Testis (tissue), 3 donors: Measurements from ENCODE around the gene BTBD2. TPM values are rescaled to one million over a fixed set of nuclear protein-coding genes. Genes with fewer than 3 reads are reported as not detected.

ENCODE experiments used
- DNase-seq: peaks from one replicate; pipeline ENCODE4 v3.0.0-alpha.2; 2019
- H3K27ac ChIP-seq, 2 donors: fragments of 200-600 bp; sonication (generic); one replicate each; pipeline ENCODE4 v1.5.1; 2019
- H3K27me3 ChIP-seq: fragments of 200-600 bp; sonication (generic); one replicate; pipeline ENCODE4 v1.5.1; 2019
- H3K36me3 ChIP-seq: fragments of 200-600 bp; sonication (generic); one replicate; pipeline ENCODE4 v1.5.1; 2017; ENCODE audit warnings: low read depth; ENCODE audit errors: missing control alignments
- H3K4me1 ChIP-seq: fragments of 200-600 bp; sonication (generic); one replicate; pipeline ENCODE4 v1.5.1; 2019
- H3K4me3 ChIP-seq, 2 donors: fragments of 200-600 bp; sonication (generic); one replicate each; pipeline ENCODE4 v1.5.1; 2017 to 2019
- H3K9me3 ChIP-seq: fragments of 200-600 bp; sonication (generic); one replicate; pipeline ENCODE4 v1.5.1; 2017
- CTCF ChIP-seq, 3 experiments: fragments of 450-650 bp in 2 of 3; fragments of 200-600 bp in 1 of 3; sonication (generic) in 1 of 3; IDR thresholded peaks; one replicate each; pipeline ENCODE4 v1.5.1; 2016 to 2019; ENCODE audit warnings: antibody characterized with exemption in 3 of 3, mild to moderate bottlenecking in 2 of 3, moderate library complexity in 1 of 3
- POLR2A ChIP-seq: fragments of 450-650 bp; IDR thresholded peaks from one replicate; pipeline ENCODE4 v1.6.1; 2017; ENCODE audit warnings: antibody characterized with exemption, mild to moderate bottlenecking, moderate library complexity
- WGBS, 2 donors: methylation state at CpG; one replicate each; pipeline ENCODE4 v1.1.5; 2018; 5-methylcytosine and 5-hydroxymethylcytosine counted together
- intact Hi-C: fragments of 100-400 bp; cut with DNase I; formaldehyde crosslinking; loops from one replicate; pipeline ENCODE4 v1.15.1; 2023; ENCODE audit warnings: low total_unique reads
- polyA plus RNA-seq: library from polyadenylated mRNA; stranded (reverse); fragments of 350-450 nt; fragmentation: Illumina TruSeq; extraction: RNeasy Lipid Tissue Mini Kit (QIAGEN cat#74804); gene quantifications from one replicate; pipeline ENCODE4 v1.2.3, GENCODE V29; 2014; ENCODE audit warnings: low read depth, low replicate concordance; ENCODE audit not compliant: insufficient read depth
- total RNA-seq, 2 donors: library from RNA; depleted of rRNA; stranded (reverse); fragments of >200 nt; gene quantifications; one replicate each; pipeline ENCODE4 v1.2.3, GENCODE V29; 2016

BTBD2 gene
- total and polyA plus RNA-seq, 3 donors from 2014 or later = 43.2 to 117 (median 61.1) TPM

- H3K27me3 ChIP-seq = no peaks in the 10 kb centered on the region
- no peaks in the 10 kb centered on the region for H3K36me3 ChIP-seq
- H3K4me1 ChIP-seq = peaks cover 59% of the 10 kb centered on the region
- no peaks in the 10 kb centered on the region for H3K9me3 ChIP-seq
- 59 to 67% methylated on average over 11 to 14 of the region's 14 CpGs for WGBS, 2 donors
- H3K27ac ChIP-seq = peak overlapping the region; percentile 27 to 45
- intact Hi-C loops = no loop called here
- no peak overlapping the region for H3K4me3 ChIP-seq
- TF ChIP-seq CTCF (IDR thresholded peaks at IDR 0.05) (no peak), POLR2A (no peak)
- DNase-seq = no peak
Measured at GRCh38 chr19:2045501-2046045, 30.1 kb upstream of the BTBD2 start.

DNA sequence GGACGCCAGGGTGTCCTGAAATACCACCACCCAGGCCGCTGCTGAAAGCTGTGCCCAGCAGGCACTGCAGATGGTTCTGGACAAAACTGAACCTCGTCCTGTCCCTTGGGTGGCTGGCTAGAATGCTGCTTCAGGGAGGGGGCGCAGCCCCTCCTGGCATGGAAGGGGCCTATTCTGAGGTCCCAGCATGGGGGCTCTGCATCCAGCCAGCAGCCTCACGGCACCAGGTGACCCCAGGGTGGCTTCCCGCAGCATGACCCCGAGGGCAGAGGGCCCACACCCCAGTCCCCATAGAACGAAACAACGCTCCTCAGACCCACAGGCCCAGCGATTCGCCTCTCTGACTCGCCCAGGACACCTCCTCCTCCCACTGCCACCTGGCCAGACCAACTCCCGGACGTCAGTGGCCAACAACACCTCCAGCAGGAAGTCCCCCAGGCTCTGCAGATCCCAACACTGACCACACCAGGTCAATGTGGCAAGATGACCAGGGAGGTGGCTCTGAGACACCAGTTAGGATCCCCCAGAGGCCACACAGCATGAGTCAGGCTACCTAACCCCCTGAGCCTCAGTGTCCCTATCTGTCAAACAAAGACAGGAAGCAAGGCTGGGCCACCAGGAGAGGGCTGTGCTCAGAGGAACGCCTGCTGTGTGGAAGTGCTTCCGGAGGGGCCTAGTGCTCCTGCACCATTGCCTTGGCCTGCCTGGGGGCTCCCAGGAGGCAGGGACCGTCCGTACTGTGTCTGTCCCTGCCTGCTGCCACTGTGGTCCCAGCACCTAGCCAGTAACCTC is 29.4 kb upstream of the BTBD2 start:
- Histone ChIP-seq H3K4me1 (peaks cover 65% of the 10 kb centered on the region), H3K9me3 (no peaks in the 10 kb centered on the region), H3K36me3 (no peaks in the 10 kb centered on the region), H3K4me3 (no peak overlapping the region), H3K27ac (peak overlapping the region; percentile 27 to 45), H3K27me3 (no peaks in the 10 kb centered on the region)
- no peak for TF ChIP-seq CTCF (IDR thresholded peaks at IDR 0.05)
- no peak for TF ChIP-seq POLR2A
- WGBS, 2 donors = 87 to 91% methylated on average over 10 to 18 of the region's 18 CpGs
- DNase-seq = no peak
- intact Hi-C loops = no loop called here

DNA sequence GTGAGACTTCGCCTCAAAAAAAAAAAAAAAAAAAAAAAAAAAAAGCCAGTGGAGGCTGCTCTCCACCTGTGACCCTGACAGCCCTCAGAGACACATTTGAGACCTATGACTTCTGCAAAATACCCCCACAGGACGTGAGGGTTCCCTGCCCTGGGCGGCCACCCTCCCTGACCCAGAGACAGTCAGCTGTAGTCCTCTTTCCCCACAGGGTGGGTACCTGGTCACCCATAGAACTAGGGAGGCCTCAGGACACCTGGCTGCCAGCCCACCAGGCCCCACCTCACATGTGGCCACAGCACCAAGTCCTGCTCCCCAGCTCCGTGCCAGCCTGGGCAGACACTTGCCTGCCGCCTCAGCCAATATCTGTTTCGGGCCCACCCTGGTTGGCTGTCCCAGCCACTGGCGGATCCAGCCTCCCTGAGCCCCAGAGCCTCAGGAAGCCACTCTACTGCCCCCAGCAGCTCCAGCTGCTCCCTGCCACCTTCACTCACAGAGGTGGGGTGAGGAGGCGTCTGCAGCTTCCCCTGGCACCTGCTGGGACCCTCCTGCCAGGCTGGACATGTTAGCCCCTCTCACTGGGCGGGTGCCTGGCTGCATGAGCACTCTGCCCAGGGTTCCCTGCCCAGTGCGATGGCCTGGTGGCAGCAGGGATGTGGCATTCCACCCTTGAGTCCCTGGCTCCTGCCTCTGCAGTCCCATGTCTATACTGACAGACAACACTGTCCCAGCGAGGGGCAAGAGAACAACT is 28.6 kb upstream of the BTBD2 start:
- no peaks in the 10 kb centered on the region for H3K36me3 ChIP-seq
- intact Hi-C loops = no loop called here
- H3K4me1 ChIP-seq = peaks cover 67% of the 10 kb centered on the region
- H3K4me3 ChIP-seq = no peak overlapping the region
- no peak for TF ChIP-seq CTCF (IDR thresholded peaks at IDR 0.05)
- no peak for TF ChIP-seq POLR2A
- no peak for DNase-seq
- WGBS, 2 donors = 82 to 90% methylated on average over 3 to 11 of the region's 11 CpGs
- H3K9me3 ChIP-seq = no peaks in the 10 kb centered on the region
- H3K27me3 ChIP-seq = no peaks in the 10 kb centered on the region
- no peak overlapping the region for H3K27ac ChIP-seq

DNA sequence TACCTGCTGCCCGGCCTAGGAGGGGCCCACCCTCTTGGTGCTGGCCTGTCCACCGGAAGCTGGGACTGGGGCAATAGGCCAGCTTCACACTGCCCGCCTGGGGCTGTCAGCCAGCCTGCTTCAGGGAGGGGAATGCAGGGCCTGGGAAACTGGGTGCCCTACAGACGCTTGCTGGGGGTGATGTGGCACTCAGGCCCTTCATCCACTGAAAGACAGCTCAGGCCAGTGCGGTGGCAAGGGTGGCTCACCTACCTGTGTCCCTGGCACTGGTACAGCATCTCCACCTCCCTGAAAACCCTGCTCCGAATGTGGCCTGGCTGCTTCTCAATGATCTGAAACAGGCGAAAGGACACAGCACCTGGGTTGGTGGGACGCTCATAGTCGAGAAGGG is 27.7 kb upstream of the BTBD2 start:
- Histone ChIP-seq H3K9me3 (no peaks in the 10 kb centered on the region), H3K27me3 (no peaks in the 10 kb centered on the region), H3K36me3 (no peaks in the 10 kb centered on the region), H3K4me1 (peaks cover 67% of the 10 kb centered on the region), H3K27ac (peak overlapping the region; percentile 78 to 89), H3K4me3 (no peak overlapping the region)
- whole genome bisulfite sequencing, 2 donors = 73 to 82% methylated on average over 4 to 9 of the region's 9 CpGs
- no peak for DNase-seq
- no peak for TF ChIP-seq CTCF (IDR thresholded peaks at IDR 0.05)
- TF ChIP-seq POLR2A = no peak
- intact Hi-C loops = no loop called here
